PC-3 (cell line): ENCODE measurements around the gene FIBCD1.

Experiments used
- CTCF ChIP-seq: fragments of 300-600 bp; sonication (generic); conservative IDR thresholded peaks from 2 replicates; pipeline ENCODE4 v1.5.1; 2017; ENCODE audit warnings: antibody characterized with exemption, low read depth, mild to moderate bottlenecking, low read length
- EZH2 ChIP-seq: fragments of 300-600 bp; sonication (generic); IDR thresholded peaks from one replicate; pipeline ENCODE4 v1.6.1; 2017; ENCODE audit warnings: antibody characterized with exemption, mild to moderate bottlenecking, low read length; ENCODE audit not compliant: unreplicated experiment

DNA sequence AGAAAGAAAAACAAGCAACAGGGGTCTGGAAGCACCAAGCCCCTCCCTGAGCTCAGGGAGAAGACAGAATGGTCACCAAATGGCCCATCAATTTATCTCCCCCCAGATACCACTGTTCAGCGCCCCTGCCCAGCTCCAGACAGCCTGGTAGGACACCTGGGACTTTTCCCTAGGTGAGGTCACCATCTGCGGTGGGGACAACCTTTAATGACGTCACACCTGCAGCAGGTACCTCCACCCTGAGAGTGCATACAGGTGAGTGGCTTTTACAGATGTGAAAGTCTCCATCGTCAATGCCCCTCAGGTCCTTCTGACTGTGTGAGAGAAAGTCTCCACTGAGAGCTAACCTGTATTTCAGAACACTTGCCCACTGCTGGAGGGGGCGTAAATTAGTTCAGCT, 35.6 kb upstream of the FIBCD1 start:
- no peak for TF ChIP-seq CTCF
- TF ChIP-seq EZH2 = no peak
